Embryonic facial prominence (tissue), 1 donor: ENCODE data around the gene XPO1.
A peak's percentile ranks its signal among the peaks of the same experiment; 100 is the strongest.
"Not testable (repeated sequence)": the region's sequence is repeated elsewhere in the genome, so short reads cannot be mapped to it uniquely, and the experiment has no call there.

Source experiments
- DNase-seq: peaks from one replicate; pipeline ENCODE4 v3.0.0-alpha.2; 2016; ENCODE audit errors: extremely low spot score

Gene XPO1

DNA sequence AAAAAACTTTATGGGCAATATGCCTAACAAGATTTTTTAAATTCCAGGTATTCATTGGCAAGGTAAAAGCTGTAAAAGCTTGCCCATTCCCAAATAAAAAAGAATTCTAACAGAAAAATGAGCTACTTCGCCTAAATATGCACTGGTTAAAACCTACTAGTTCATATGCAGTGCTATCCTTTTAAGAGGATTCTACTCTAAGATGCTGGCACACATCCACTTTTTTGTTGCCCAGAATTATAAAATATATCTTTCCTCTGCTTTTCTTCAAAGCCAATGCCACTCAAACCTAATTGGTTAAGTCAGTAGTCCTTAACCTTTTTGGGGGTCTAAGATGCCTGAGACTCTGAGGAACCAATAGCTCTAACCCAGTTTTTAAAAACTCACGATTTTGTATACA lies 3.2 kb downstream of the XPO1 start:
- no peak for DNase-seq

DNA sequence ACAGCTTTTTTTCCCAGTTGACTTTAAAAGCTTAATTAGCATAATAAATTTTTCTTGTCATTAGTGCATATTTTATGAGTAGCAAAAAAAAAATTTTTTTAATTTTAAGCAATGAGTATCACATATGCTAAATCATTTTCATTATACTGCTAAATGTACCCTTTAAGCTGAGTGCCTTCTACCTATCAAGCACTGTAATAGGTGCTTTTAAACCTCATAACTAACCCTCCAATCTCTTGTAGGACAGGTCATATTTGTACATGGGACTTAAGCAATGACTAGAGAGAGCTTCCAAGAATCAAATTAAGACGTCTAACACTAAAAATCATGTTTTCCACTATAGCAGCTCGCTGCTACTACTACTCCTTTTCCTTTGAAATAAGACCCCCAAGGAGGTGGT lies 7.4 kb downstream of the XPO1 start:
- no peak for DNase-seq

DNA sequence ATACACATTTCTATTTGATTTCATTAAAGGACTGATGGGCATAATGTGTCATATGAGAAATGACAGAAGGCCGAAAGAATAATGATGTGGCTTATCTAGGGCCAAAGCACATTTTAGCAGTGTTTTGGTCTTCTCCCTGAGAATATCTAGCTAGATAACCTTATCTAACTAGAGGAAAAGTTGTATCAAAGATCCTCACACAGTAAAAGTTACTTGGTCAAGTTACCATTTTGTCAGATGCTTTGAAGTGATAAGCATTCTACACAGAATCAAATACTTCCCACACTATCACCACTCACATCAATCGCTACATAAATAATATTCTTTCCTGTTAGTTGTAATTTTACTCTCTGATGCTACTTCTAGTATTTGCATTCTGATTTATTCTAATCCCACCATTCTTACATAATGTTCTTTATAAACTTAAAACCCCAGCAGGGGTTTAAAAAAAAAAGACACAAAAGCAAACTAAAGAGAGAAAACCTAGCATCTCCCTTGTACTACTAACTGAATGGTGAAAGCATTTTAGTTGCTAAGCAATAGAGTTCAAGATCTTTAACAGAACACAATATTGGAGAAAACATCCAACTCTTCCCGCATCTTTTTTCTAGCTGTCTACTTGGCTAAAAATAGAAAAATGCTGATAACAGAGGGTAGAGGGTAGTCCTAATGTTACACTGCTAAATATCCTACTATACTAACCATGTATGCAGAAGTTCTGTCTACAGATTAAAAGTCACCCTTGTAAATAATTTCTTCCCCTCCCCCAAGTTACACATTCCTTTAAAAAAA lies 8.0 kb downstream of the XPO1 start:
- no peak for DNase-seq

DNA sequence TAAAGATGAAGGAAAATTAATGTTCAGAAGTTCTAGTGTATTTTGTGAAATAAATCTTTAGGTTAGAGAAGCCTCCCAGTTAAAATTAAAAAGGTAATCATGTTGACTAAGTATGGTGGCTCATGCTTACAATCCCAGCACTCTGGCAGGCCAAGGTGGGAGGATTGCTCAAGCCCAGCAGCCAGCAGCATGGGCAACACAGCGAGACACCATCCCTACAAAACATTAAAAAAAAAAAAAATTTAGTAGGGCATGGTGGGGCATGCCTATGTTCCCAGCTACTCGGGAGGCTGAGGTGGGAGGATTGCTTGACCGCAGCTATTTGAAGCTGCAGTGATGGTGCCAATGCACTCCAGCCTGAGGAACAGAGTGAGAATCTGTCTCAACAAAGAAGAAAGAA lies 17.9 kb downstream of the XPO1 start:
- no peak for DNase-seq

DNA sequence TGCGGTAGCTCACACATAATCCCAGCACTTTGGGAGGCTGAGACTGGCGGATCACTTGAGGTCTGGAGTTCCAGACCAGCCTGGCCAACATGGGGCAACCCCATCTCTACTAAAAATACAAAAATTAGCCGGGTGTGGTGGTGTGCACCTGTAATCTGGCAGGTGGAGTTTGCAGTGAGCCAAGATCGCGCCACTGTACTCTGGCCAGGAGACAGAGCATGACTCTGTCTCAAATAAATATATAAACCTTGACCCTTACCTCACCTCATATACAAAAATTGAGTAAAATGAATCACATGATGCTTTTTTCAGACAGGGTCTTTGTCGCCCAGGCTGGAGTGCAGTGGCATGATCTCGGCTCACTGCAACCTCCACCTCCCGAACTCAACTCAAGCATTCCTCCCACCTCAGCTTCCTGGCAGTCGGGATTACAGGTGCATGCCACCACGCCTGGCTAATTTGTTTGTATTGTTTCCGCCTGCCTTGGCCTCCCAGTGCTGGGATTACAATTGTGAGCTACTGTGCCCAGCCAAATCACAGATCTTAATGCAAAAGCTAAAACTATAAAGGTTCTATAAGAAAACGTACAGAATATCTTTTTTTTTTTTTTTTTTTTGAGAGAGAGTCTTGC lies 25.3 kb downstream of the XPO1 start:
- DNase-seq, result no peak

DNA sequence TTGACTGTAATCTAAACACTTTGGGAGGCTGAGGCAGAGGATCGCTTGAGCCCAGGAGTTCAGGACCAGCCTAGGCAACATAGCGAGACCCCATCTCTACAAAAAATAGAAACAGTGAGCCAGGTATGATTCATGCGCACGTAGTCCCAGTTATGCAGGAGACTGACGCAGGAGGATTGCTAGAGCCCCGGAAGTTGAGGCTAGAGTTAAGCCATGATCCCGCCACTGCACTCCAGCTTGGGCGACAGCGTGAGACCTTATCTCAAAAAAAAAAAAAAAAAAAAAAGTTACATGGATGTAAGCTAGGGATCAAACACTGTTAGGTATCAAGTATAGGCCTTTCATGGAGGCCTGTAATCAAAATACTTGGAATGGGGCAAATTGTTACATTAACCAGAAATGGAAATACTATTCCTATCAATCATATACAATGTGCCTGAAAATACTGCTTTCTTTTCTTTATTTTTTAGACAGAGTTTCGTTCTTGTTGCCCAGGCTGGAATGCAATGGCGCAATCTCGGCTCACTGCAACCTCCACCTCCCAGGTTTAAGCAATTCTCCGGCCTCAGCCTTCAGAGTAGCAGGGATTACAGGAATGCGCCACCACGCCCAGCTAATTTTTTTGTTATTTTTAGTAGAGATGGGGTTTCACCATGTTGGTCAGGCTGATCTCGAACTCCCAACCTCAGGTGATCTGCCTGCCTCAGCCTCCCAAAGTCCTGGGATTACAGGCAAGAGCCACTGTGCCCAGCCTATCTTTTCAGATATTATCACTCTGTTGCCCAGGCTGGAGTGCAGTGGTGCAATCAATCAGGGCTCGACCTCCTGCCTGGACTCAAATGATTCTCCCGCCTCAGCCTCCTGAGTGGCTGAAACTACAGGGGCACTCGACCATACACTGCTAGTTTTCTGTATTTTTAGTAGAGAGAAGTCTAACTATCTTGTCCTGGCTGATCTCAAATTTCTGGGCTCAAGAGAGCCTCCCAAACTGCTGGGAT lies 27.2 kb downstream of the XPO1 start:
- no peak for DNase-seq

DNA sequence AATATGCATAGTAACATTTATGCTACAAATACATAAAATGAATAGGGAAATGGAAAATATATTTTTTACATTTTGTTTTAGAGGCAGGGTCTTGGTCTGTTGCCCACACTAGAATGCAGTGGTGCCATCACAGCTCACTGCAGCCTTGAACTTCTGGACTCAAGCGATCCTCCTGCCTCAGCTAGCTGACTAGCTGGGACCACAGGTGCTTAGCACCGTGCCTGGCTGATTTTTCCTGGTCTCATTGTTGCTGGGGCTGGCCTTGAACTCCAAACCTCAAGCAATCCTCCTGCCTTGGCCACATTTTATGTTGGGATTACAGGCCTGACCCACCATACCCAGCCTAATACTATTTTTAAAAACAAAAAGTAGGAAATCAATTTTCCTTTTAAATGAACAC lies 33.2 kb downstream of the XPO1 start:
- no peak for DNase-seq

DNA sequence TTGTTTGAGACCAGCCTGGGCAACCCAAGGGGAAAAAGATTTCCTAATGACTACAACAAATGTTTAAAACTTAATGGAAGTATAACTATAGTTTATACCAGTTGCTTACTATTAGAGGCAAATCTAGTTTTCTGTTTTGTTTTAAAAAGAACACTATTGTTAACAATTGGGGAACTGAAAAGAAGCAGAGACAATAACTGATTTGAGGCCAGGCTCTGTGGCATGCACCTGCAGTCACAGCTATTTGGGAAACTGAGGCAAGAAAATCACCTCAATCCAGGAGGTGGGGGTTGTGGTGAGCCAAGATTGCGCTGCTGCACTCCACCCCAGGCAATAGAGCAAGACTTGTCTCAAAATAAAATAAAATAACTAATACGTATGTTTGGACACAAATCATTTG lies 39.1 kb downstream of the XPO1 start:
- no peak for DNase-seq

DNA sequence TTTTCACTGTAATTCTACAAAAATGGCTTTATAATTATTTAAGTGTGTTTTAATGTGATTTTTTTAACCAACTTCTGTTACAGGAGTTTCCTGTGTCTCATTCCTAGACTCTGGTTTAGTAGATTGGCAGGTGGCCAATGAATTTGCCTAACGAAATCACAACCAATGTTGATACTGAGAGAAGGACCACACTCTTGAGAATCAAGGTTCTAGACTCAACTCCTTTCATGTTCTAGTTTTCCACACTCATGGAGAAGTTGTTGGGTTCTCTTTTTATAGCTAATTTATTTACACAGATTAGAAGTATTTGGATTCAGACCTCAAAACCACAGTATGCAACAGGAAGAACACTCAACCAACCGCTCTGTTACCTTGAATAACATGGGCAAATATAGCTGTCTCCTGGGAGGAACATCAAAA lies 44.6 kb downstream of the XPO1 start:
- no peak for DNase-seq

DNA sequence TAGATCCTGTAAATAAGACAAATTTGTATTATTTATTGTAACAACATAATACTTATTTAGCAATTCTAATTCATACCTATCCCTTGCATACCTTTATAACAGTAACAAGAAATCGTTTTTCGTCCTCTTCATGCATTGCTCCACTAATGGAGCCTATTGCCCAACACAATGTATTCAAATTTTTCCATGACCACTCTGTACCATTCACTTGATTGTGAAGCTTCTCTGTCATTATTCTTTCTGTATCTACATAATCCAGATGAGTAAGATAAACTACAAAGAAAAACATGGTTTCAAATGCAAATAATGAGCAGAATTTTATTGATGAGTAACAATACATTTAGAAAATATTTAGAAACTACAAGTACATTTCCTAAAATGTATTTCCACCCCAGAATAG lies 45.7 kb downstream of the XPO1 start:
- no peak for DNase-seq

DNA sequence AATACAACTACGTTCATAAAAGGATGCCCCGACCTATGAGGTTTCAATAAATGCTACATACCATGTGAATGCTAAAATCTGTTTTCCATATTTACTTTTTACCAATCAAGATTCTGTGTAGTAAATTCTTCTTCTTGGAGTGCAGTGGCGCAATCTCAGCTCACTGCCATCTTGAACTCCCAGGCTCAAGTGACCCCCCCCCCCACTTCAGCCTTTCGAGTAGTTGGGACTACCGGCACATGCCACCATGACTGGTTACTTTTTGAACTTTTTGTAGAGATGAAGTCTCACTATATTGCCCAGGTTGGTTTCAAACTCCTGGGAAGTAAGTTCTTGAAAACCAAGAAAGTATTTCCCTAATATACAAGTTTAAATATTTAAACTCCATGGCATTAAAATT lies 52.9 kb downstream of the XPO1 start:
- no peak for DNase-seq

DNA sequence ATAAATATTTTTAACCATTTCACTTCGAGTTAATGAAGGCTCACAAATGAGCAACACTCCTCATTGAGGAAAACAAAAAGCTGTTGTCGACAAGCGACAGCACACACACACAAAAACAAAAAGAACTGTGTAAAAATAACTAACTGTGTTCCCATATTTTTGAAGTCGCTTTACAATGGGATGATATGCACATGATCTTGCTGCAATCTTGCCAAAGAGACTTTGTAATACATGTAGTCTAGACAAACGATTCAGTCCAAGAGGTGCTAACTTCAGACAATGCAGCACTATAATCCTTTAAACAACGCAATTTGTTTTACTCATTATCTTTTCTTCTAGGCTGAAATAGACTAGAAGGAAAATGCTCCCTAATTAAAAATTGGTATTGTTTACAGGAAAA lies 60.1 kb downstream of the XPO1 start:
- DNase-seq, result no peak

DNA sequence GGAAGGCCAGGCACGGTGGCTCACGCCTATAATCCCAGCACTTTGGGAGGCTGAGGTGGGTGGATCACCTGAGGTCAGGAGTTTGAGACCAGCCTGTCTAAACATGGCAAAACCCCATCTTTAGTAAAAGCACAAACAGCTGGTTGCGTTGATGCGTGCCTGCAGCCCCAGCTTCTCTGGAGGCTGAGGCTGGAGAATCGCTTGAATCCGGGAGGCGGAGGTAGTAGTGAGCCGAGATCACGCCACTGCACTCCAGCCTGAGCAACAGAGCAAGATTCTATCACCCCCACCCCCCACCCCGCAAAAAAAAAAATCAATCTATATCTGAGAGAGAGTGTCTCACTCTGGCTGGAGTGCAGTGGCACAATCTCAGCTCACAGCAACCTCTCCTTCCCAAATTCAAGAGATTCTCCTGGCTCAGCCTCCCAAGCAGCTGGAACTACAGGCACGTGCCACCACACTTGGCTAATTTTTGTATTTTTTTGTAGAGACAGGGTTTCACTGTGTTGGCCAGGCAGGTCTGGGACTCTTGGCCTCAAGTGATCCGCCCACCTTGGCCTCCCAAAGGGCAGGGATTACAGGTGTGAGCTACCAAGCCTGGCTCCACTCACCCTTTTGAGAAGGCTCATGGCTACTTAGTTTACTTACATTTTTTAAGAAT lies 61.1 kb downstream of the XPO1 start:
- DNase-seq, result not testable (repeated sequence)

DNA sequence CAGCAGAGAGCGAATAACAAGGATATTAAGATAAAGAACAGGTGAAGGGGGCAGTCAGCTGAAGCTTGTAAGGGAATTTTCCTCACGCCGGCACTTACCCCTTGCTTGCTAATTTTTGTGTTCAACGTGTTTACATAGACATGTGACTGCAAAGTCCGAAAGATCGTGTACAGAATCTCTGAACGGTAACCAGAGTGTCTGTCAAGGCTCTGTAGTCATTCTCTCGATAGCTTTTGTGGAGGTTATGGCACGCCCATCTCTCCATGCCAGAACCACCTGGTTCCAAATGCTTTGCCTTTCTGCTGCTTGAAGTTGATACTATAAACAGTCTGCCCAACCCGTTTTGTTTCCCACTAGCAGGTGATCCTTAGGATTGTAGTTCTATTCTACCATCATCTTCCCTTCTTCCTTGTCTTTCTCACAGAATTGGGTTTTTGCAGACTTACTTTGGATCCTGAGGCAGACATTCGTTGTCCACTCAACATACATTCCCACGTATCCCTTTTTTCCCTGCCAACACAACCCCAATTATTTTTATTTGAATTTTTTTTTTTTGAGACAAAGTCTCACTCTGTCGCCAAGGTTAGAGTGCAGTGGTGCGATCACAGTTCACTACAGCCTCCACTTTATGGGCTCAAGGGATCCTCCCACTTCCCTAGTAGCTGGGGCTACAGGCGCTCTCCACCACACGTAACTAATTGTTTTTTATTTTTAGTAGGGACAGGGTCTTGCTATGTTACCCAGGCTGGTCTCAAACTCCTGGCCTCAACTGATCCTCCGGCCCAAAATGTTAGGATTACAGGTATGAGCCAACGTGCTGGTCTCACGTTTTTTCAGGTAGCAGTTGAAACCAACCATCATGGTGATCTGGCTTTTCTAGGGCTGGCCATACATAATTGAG lies 66.0 kb downstream of the XPO1 start:
- no peak for DNase-seq

DNA sequence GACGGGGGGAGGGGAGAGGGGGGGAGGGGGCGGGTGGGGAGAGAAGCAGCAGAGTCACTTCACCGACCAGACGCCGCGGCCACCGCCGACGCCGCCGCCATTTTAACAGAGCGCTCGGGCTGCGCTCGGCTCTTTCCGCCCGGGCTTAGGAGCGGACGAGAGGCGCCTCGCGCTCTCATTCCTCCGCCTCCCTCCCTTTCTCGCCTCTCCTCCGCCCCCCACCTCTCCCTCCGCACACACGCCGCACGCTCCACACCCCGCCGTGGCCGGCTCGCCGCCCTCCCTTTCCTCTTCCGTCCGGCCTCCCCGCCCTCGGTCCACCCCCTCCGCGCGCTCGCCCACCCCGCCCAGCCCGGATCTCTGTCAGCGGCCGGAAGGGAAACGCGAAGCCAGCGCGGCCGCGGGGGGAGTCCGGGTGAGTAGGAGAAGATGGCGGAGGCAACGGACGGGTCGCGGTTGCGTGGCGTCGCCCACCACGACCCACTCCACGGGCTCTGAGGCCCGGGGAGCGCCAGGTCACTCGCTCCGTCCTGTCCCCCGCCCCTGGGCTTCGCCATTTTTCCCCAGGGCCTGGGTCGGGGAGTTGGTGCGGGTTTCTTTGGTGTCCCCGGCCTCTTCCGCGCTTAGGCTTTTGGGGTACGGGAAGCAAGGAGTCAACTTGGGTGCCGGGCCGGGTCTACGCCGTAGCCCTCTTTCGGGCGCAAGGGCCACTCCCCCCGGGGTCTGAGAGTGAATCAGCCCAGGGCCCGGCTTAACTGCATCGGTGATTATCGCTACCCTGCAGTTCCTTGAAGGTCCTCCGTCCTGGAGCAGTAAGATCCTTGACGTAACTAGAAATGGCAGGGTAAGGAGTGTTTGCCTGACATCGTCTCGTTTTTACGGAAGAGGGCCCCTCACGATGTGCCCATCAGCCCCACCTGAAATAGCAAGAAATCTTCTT lies 66.9 kb downstream of the XPO1 start, which contains the start of gene USP34:
Gene USP34, minus strand, starts transcription at position 123 of the 940 bp plus-strand sequence. CDS start 395 bp downstream, outside the sequence.
- DNase-seq, result peak; percentile 92

DNA sequence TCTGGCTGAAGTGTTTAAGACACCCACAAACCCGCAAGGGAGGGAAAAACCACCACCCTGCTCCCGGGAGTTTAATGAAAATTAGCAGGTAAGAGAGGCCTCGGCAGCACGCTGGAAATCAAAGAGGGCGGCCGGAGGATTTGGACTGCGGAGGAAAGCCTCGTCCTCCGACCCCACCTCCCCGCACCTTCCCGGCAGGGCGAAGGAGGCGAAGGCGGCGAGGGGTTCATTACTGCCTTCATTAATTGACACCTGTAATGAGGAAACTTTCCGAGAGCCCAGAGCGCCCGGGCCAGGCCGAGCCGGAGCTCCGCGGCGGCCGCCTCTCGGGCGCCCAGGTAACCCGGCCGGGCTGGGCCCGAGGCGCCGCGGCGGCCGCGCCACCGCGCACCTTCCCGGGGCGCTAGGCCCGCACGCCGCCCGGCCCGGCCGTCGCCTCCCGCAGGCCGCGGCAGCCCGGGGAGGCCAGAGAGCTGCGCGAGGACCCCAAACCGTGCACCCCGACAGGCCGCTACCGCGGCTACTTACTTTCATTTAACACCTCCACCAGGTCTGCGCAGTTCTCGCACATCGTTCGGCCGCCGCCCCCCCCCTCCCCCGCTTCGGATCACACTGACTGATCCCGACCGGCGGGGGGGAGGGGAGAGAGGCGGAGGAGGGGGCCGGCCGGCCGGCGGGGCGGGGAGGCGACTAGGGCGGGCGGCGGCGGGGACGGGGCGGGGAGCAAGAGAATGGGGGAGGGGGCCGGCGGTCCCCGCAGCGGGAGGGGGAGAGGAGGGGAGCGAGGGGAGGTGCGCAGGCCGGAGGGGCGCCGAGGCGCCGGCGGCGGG lies 67.8 kb downstream of the XPO1 start:
- peak; percentile 69 for DNase-seq

DNA sequence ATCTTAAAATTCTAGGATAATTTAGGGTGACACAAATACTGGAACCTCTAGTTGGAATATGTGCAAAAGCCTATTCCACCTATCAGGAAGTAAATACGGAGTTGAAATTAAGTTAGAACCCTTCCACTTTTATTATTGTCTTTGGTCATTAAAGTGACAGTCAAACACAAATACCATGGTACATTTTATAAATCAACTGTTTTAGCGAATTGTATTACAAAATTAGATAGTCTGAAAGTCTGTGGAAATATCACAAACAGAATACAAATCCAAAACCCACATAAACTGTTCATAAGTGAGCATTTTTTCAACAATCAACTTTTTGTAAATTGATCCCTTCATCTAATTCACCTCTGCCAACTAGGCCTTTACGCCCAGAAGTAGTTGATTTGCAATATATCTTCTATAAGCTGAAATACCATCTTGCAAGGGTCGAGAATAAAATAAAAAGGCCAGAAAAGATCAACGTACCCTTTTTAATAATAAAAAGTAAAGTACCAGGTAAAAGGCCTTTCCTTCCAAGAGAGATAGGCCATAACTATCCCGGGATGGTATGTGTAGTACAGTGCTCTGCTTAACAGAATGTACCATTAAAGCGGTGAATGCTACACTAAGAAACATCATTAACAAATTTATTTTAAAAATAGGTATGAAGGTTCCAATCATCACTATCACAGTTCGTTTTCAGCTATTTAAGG lies 68.6 kb downstream of the XPO1 start:
- DNase-seq, result no peak

DNA sequence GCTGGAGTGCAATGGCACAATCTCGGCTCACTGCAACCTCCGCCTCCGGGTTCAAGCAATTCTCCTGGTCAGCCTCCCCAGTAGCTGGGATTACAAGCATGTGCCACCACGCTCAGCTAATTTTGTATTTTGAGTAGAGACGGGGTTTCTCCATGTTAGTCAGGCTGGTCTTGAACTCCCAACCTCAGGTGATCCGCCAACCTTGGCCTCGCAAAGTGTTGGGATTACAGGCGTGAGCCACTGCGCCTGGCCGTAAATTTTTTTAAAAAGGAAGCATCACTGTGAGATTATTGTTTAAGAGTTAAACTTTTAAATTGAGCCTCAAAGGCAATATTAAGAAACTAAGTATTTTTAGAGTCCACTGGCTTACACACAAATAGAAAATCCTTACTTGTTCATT lies 69.9 kb downstream of the XPO1 start:
- not testable (repeated sequence) for DNase-seq
